ENCODE results near the gene CCDC34.
"Not testable (repeated sequence)": the region's sequence is repeated elsewhere in the genome, so short reads cannot be mapped to it uniquely, and the experiment has no call there.

Gene CCDC34

DNA sequence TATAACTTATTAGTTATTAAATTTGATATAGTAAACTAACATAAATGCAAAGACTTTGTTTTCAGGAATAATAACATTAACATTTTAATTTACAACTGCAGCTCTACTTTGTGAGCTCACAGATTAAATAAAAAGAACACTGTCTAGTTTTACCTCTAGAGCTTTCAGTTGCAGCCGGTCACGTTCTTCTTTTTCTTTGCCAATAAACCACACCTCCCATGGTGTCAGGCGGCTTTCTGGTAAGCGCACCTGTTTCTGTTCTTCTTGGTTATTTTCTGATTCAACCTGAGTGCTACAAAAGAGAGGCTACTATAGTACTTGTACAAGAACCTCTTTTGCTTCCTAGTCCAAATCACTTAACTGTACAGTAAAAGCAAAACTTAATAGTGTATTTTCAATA, 5.8 kb downstream of the CCDC34 start:
- no peak for DNase-seq

DNA sequence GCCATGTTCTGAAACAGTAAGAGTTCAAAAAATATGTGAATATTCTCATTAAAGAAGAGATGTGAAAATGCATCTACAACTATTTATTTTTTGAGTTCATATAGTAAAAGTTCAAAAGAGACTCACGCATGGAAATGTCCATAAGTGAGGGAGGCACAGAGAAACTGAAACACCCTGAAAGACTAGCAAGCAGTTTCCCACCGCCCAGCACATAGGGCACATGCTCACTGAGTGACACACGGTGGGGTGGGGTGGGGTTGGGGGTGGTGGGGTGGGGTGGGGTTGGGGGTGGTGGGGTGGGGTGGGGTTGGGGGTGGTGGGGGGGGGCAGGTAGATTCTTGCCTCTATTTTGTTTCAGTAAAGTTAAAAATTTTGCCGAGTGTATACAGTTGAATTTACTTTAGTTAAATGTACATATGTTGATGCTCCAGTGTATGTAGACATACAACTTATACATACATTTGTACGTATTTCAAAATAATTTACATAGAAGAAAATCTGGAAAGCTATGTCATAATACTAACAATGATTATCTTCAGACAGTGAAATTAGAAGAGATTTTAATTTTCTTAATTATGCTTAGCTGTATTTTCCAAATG, 6.3 kb downstream of the CCDC34 start:
- DNase-seq: no peak

DNA sequence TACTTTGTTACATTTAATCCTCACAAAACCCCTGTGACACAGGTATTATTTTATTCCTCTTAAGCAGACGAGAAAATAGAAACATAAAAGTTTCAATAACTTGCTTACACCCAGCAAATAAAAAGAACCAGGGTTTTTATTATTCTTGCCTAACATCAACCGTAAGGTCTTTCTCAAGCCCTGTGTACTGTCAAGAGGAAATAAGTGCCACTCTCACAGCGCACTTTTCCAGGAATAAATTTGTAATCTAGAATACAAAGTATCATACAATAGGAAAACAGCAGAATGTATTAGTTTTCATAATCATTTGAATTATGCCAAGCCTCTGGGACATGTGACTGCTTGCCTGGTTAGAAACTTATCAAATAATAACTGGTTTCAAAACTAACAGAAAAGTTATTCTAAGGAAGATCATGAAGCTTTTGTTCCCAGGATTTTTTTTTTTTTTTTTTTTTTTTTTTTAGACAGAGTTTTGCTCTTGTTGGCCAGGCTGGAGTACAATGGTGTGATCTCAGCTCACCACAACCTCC, 7.4 kb downstream of the CCDC34 start:
- no peak for DNase-seq

DNA sequence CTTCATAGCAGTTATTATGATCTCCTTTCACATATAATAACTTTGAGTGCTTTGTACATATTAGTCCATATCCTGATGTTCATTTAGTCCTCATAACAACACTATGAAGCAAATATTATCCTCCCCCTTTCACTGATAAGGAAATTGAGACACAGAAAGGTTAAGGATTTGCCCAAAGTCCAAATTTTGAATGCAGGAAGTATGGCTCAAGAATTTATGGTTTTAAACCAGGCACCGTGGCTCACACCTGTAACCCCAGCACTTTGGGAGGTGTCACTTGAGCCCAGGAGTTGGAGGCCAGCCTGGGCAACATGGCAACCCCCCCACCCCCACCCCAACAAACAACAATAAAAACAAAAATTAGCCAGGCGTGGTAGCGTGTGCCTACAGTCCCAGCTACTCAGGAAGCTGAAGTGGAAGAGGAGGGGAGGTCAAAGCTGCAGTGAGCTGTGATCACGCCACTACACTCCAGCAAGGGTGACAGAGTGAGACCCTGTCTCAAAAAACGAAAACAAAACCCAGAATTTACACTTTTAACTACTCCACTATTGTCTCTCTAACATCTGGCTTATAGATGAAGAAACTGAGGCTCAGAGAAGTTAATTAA, 8.6 kb downstream of the CCDC34 start:
- DNase-seq: no peak

DNA sequence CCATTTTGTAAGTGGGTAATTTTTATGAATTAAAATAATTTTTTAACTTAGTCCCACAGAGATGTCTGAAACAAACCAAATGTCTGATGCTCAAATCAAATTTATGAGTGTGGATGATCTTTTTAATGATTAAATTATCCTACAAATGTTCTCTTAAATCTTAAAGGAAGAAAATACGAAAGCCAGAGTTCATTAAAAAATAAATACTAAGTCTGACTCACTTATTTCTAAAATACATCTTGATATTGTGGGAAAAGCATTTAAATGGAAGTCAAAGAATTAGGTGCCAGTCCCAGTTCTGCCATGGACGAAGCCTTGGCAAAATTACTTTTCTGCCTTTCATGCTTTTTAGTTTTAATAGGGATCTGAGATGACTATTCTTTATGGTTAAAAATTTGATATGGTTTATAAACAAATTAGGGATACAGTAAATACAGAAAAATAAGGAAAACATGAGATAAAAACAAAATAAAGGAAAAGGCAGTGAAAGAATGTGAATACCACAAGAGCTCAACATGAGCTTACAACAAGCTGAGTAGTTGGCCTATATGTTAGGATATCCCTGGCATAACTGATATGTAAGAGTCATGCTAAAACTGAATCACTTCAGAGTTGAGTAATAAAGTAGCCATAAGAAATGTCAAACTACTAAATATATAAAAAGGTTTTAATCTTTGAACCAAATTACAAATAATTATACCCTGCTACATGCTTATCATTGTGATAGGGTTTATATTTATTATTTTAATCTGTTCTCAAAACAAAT, 9.2 kb downstream of the CCDC34 start:
- DNase-seq: no peak

DNA sequence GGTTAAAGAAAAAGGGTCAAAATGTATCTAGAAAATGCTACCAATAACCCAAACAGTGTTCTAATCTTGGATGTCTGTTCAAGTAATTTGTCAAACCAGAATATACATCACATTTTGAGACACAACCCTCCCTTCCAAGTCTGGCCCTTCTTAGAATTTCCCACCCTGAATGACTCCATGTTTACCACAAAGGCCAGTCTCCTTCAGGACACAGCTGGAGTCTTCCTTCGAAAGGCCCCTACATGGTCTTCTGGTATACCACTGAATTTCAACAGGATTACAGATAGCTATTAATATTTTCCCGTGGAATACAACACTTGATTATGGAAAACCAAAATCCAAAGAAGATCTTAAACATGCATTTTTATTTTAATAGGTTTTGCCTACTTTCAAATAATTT, 10.2 kb downstream of the CCDC34 start:
- no peak for DNase-seq

DNA sequence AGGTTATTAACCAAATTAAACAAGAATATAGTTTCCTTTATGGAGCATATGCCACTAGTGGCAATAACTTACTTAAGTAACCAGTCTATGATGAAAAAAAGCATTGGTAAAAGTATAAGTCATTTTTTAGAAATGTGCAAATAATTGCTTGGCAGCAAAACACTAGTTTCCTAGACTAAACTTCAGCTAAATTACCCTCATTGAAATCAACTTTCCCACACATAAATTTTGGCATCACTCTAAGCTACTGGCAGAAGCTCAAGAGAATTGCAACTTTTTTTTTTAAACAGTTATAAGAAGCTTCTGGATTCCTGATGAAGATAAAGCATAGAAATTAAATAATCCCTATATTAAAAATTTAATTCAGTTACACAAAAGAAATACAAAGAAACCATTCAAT, 12.5 kb downstream of the CCDC34 start:
- no peak for DNase-seq

DNA sequence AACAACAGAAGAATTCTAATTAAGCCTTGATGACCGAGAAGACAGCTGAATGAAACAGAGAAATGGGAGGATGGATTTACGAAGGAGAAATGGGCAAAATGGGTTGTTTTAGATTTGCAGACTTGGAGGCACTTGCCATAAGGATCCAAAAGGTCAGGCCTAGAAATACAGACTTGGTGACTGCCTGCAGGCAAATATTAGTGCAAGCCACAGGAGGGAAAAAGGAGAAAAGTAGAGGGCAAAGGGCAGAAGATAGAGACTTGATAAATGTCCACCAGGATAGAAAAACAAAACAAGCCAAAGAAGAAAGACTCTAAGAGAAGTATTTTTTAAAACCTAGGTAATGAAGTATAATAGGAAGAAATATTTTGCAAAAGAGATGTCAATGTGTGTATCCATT, 13.1 kb downstream of the CCDC34 start:
- no peak for DNase-seq

DNA sequence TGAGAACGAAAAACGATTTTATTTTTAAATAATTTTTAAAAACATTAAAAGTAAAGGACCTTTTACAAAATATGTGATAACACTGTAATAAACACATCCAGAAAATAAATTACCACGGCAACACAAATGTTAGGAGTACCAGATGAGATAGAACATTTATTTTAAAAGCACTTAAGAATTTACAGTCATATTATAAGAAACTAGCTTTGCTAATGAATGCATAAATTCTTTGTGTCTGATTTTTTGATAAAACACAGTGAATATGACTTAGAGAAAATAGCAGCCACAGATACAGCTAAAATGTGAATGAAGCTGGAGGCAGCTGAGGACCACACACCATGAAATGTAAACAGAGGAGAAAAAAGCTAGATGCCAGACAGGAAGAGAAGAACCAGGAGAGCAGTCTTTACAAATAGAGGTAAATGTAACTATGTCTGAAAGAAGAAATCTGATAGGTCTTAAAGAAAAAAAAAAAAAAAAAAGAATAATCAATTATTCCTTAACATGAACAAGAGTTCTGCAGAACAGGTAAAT, 14.6 kb downstream of the CCDC34 start:
- DNase-seq: no peak

DNA sequence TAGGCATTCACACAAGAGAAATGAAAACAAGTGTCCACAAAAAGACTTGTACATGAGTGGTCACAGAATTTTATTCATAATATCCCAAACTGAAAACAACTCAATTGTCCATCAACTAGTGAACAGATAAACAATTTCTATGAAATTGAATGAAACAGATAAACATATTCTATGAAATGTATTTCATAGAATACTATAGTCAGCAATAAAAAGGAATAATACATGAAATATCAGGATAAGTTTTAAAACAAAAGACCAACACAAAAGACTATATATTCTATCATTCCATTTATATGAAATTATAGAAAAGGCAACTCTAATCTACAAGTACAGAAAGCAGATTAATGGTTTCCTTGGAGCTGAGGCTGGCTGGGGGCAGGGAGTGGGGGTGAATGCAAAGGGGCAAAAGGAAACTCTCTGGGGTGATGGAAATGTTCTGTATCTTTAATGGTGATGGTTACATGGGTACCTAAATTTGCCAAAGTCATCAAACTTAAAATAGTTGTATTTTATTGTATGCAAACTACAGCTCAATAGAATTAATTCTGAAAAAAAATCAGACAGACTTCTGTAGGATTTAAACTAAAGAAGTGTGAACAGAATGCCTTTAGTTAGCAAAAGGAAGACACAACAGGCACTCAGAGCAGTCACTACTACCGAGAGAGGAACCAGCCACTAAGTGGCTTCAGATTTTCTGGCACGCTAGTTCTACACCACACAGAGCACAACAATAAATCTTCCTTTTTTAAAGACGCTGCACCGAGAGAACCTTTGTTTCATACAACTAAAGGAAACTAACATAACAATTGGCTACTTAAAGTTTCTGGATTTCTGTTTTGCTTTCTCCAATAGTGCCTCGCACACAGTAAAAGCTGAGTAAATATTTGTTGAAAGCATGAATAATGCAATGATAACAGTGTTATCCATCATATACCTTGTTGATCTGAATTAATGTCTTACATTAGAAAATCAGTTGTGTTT, 15.4 kb downstream of the CCDC34 start:
- no peak for DNase-seq

DNA sequence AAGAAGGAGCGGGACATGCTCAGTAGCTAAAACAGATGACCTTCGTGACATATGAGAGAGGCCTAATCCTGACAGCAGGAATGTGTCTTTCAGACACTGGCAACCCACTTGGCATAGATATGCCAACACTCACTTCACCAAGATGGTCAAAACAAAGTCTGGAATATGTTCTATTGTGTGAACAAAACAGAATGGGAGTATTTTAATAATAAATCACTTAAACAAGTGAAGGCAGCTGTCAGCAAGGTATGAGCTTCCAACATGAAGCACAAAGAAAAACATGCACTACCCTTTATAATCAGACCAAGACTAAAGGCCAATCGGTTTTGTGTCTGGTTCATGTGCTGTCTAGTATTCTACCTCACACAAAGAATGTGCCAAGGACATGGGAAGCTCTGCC, 23.1 kb downstream of the CCDC34 start:
- DNase-seq: no peak

DNA sequence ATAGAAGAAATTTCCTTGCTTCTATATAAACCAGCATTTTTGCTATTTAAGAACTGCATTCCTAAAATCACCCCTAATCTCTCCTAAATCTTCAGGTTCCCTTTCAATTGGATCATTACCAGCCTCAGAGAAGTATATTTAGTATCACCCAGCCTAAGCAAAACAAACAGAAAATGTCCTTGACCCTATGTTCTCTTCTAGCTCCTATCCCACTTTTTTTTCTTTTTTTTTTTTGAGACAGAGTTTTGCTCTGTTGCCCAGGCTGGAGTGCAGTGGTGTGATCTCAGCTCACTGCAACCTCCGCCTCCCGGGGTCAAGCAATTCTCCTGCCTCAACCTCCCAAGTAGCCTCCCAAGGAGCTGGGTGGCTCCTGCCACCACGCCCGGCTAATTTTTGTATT, 28.3 kb downstream of the CCDC34 start:
- not testable (repeated sequence) for DNase-seq

DNA sequence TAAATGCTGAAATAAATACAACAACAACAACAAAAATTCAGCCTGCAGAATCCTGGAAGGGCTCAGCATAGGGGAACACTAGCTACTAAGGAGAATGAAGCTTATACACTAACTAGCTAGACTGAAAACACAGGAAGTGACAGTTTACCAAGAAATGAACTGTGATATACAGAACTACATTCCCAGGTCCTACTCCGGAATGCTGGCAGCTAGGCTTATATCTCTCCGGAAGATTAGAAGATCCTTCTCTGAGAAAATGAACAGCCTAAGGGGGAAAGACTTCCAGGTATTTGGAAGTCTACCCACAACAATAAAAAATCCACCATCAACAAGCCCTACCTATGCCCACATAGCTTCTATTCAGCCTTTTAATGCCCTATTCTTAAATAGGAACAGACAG, 31.0 kb downstream of the CCDC34 start:
- DNase-seq: no peak

DNA sequence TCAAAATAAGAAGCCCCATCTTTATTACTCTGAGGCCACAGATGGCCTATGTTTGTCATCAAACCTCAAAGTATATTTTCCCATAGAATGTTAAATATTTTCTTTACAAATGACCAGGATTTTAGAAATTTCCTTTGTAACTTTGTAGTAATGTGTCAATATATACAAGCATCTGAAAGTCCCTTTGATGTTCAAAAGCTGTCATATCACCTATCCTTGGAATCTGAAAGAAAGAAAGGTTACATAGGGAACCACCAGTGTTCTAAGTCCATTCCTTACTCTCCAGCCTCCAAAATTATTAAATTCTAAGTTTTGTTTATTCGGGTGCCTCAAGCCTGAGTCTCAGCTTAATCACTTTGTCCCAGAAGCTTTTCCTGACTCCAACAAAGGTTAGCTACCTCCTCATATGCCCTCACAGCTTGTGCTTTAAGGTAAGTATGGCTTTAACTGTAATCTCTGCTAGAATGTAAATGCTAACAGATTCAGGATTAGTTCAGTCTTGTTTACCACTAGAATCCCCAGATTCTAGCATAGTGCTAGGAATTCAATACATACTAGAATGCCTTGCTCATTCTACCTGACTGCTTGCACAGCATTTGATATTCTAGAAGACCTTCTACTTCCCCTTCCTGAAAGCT, 32.3 kb downstream of the CCDC34 start:
- DNase-seq: no peak

DNA sequence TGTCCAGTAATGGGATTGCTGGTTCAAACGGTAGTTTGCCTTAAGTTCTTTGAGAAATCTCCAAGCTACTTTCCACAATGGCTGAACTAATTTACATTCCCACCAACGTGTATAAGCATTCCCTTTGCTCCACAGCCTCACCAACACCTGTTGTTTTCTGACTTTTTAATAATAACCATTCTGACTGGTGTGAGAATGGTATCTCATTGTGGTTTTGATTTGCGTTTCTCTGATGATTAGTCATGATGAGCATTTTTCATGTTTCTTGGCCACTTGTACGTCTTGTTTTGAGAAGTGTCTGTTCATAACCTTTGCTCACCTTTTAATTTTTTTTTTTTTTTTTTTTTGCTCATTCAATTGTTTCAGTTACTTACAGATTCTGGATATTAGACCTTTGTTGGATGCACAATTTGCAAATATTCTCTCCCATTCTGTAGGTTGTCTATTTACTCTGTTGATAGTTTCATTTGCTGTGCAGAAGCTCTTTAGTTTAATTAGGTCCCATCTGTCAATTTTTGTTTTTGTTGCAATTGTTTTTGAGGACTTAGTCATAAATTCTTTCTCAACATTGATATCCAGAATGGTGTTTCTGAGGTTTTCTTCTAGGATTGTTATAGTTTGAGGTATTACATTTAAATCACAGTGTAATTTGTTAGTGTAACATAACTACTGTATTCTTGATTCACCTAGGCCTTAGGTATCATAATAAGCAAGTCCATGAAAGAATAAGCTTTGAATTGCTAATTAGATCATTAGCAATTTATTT, 33.0 kb downstream of the CCDC34 start:
- DNase-seq: no peak

DNA sequence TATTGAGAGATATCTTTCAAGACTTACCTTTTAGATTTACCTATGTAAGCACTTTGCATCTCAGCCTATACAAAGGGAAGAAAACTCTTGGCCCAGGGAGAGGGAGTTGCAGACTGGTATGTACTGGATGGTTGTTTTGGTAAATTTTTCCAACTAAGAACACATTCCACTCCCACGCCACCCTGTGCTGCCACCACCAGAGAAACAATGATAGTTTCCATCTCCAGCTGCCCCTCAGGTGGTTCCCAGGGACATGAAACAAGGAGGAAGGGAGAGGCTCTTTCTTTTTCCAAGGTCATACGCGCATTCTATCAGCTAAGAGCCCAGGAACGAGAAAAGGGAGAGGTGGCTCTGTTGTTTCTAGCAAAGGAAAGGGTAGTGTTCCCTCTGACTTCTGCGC, 34.4 kb downstream of the CCDC34 start:
- no peak for DNase-seq

DNA sequence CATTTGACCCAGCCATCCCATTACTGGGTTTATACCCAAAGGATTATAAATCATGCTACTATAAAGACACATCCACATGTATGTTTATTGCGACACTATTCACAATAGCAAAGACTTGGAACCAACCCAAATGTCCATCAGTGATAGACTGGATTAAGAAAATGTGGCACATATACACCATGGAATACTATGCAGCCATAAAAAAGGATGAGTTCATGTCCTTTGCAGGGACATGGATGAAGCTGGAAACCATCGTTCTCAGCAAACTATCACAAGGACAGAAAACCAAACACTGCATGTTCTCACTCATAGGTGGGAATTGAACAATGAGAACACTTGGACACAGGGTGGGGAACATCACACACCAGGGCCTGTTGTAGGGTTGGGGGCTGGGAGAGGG, 36.0 kb downstream of the CCDC34 start:
- DNase-seq: not testable (repeated sequence)

DNA sequence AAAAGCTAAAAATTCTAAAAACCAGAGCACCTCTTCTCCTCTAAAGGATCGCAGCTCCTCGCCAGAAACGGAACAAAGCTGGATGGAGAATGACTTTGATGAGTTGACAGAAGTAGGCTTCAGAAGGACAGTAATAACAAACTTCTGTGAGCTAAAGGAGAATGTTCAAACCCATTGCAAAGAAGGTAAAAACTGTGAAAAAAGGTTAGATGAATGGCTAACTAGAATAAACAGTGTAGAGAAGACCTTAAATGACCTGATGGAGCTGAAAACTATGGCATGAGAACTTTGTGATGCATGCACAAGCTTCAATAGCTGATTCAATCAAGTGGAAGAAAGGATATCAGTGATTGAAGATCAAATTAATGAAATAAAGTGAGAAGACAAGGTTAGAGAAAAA, 40.8 kb downstream of the CCDC34 start:
- not testable (repeated sequence) for DNase-seq

DNA sequence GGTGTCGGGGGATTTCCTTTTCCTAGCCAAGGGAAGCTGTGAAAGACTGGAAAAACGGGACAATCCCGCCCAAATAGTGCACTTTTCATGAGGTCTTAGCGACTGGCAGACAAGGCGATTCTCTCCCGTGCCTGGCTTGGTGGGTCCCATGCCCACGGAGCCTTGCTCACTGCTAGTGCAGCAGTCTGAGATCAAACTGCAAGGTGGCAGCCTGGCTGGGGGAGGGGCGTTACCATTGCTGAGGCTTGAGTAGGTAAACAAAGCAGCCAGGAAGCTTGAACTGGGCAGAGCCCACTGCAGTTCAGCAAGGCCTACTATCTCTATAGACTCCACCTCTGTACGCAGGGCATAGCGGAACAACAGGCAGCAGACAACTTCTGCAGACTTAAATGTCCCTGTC, 41.7 kb downstream of the CCDC34 start:
- not testable (repeated sequence) for DNase-seq

DNA sequence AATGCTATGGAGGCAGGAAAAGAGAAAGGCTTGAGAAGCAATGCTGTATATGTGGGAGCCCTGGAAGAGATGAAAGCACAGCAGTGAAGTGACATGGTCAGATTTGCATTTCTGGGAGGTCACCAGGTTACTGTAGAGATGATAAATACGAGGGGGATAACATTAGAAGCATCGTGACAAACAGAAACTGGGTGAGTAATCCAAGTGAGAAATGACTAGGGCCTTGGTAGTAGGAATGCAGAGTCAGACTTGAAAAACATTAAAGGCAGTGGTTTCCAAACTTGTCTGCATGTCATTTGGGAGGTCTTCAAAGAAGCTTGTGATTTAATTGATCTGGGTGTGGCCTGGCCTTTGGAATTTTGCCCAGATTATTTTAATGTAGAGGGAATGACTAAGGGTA, 43.9 kb downstream of the CCDC34 start:
- no peak for DNase-seq

DNA sequence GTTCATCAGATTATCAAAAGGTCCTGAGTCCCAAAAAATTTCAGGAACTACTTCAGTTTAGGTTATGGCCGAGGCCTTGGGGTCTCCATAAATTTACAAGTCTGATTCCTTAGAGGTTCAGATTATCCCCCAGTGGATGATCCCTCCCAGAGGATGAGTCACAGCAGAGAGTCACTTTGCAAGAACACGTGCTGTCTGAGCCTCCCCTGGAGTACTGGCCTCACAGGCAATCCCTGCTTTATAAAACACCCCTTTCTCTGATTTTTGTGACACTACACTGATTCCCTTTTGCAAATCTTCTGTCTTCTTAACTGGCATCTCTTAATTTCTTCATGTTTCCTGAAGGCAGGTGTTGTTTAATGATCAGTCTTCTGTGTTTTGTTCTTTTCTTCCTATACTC, 45.3 kb downstream of the CCDC34 start:
- no peak for DNase-seq

Data from activated CD4-positive, alpha-beta T cell treated with anti-CD3 and anti-CD28 coated beads, Interleukin-2, amount 50 U/mL, for 48 hours (primary cell).